ENCODE results near the gene TANGO6. TPM values are rescaled to one million over a fixed set of nuclear protein-coding genes. Genes with fewer than 3 reads are reported as not detected.

The TANGO6 gene
- total RNA-seq, 1 donor from 2014 or later, result 12.5 TPM

DNA sequence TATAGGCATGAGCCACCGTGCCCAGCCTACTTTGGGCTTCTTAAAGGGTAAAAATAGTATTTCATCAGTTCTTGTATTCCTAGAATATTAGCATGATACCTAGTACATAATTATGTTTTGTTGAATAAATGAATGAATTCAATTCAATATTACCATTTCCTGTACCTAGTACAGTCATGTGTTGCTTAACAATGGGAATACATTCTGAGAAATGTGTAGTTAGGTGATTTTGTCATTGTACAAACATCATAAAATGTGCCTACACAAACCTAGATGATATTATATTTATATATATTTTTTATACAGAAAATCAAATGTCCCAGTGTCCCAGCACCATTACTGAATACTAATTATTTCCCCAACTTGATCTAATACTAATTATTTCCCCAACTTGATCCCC lies 176.5 kb downstream of the TANGO6 start:
- H3K9ac ChIP-seq (ENCODE audit: low read depth in 1 of 3, low read length in 3 of 3), result no peak overlapping the region
- no peak overlapping the region for H3K27ac ChIP-seq (ENCODE audit: low read depth, low read length)
- no peaks in the 10 kb centered on the region for H3K9me3 ChIP-seq (ENCODE audit: control insufficient read depth in 3 of 3, low read length in 3 of 3)
- no peak overlapping the region for H3K4me3 ChIP-seq (ENCODE audit: low read length in 3 of 3)
- peaks cover 3 to 5% (median 3%) of the 10 kb centered on the region in 3 donors for H3K36me3 ChIP-seq (ENCODE audit: control insufficient read depth in 3 of 3, insufficient read depth in 3 of 3, low read length in 3 of 3)
- H3K4me1 ChIP-seq (ENCODE audit: control insufficient read depth in 3 of 3, insufficient read depth in 3 of 3, low read length in 3 of 3), result no peaks in the 10 kb centered on the region
- H3K27me3 ChIP-seq (ENCODE audit: control insufficient read depth in 3 of 3, insufficient read depth in 3 of 3, low read length in 3 of 3), result no peaks in the 10 kb centered on the region

DNA sequence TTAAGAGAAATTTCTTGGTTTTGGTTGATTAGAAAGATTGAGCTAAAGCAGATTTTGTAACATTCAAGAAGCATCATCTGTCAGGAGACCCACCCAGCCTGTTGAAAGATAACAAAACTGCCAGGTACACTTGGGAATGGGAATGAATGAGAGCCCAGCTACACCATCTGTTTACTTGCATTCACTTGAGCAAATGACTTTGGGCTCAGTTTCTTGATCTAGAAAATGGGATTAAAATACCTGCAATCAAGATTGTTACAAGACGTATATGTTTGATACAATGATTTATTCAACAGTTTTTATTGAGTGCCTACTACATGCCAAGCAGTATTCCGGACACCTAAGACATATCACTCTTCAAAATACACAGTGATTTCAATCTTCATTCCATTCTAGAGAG lies 185.8 kb downstream of the TANGO6 start:
- no peaks in the 10 kb centered on the region for H3K4me1 ChIP-seq (ENCODE audit: control insufficient read depth in 3 of 3, insufficient read depth in 3 of 3, low read length in 3 of 3)
- peaks cover 0 to 5% (median 3%) of the 10 kb centered on the region in 3 donors for H3K36me3 ChIP-seq (ENCODE audit: control insufficient read depth in 3 of 3, insufficient read depth in 3 of 3, low read length in 3 of 3)
- H3K9ac ChIP-seq (ENCODE audit: low read depth in 1 of 3, low read length in 3 of 3), result no peak overlapping the region
- H3K27ac ChIP-seq (ENCODE audit: low read depth, low read length), result no peak overlapping the region
- H3K27me3 ChIP-seq (ENCODE audit: control insufficient read depth in 3 of 3, insufficient read depth in 3 of 3, low read length in 3 of 3), result no peaks in the 10 kb centered on the region
- H3K4me3 ChIP-seq (ENCODE audit: low read length in 3 of 3), result no peak overlapping the region
- H3K9me3 ChIP-seq (ENCODE audit: control insufficient read depth in 3 of 3, low read length in 3 of 3), result no peaks in the 10 kb centered on the region

DNA sequence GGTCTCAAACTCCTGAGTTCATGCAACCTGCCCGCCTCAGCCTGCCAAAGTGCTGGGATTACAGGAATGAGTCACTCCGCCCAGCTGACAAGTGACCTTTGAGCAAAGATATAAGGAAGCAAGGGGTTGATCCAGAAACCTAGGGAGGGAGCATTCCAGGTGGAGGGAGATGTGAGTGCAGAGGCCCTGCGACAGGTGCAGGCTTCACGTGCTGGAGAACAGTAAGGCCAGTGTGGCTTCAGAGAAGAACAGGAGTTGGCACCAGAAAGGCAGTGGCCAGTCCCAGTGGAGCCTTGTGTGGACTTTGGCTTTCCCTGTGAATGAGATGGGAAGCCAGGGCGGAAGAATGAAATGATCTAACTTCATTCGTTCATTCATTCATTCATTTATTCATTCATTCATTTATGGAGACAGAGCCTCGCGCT lies 188.6 kb downstream of the TANGO6 start:
- Histone ChIP-seq H3K9ac (ENCODE audit: low read depth in 1 of 3, low read length in 3 of 3) (no peak overlapping the region), H3K36me3 (ENCODE audit: control insufficient read depth in 3 of 3, insufficient read depth in 3 of 3, low read length in 3 of 3) (peaks cover 0 to 7% (median 4%) of the 10 kb centered on the region in 3 donors), H3K4me3 (ENCODE audit: low read length in 3 of 3) (no peak overlapping the region), H3K27me3 (ENCODE audit: control insufficient read depth in 3 of 3, insufficient read depth in 3 of 3, low read length in 3 of 3) (no peaks in the 10 kb centered on the region), H3K27ac (ENCODE audit: low read depth, low read length) (no peak overlapping the region), H3K9me3 (ENCODE audit: control insufficient read depth in 3 of 3, low read length in 3 of 3) (no peaks in the 10 kb centered on the region), H3K4me1 (ENCODE audit: control insufficient read depth in 3 of 3, insufficient read depth in 3 of 3, low read length in 3 of 3) (no peaks in the 10 kb centered on the region)

DNA sequence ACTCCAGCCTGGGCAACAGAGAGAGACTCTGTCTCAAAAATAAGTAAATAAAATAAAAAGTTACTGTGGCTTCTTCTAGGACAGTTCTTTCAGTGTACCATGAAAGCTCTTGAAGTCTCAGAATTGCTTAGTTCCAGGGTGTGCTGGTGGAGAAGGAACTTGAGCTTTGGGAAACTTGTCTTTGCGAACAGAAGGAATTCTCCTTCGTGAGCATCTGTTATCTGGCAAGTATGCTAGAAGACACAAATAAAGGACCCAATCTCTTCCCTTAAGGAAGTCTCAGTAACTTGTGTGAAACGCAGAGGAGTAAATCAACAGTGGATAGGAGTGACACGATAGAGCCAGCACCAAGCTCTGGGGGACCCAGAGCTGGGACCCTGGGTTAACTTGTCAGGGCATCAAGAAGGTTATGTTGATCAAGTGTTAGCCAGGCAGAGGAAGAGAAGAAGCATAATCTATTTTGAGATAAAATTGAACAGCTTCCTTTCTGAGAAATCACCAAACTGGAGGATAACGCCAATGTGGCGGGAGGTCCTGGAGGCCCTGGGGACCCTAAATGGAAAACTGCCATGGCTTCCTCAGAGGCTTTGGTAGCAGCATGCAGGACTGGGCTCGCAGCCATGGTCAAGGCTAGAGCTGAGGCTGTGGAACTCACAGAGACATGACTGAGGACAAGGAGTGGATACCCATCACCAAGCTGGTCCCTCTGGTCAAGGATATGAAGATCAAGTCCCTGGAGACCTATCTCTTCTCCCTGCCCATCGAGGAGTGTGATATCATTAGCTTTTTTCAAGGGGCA lies 190.0 kb downstream of the TANGO6 start:
- no peak overlapping the region for H3K27ac ChIP-seq (ENCODE audit: low read depth, low read length)
- no peaks in the 10 kb centered on the region for H3K4me1 ChIP-seq (ENCODE audit: control insufficient read depth in 3 of 3, insufficient read depth in 3 of 3, low read length in 3 of 3)
- no peaks in the 10 kb centered on the region for H3K9me3 ChIP-seq (ENCODE audit: control insufficient read depth in 3 of 3, low read length in 3 of 3)
- peaks cover 0 to 7% (median 4%) of the 10 kb centered on the region in 3 donors for H3K36me3 ChIP-seq (ENCODE audit: control insufficient read depth in 3 of 3, insufficient read depth in 3 of 3, low read length in 3 of 3)
- H3K27me3 ChIP-seq (ENCODE audit: control insufficient read depth in 3 of 3, insufficient read depth in 3 of 3, low read length in 3 of 3), result no peaks in the 10 kb centered on the region
- no peak overlapping the region for H3K4me3 ChIP-seq (ENCODE audit: low read length in 3 of 3)
- H3K9ac ChIP-seq (ENCODE audit: low read depth in 1 of 3, low read length in 3 of 3), result no peak overlapping the region

DNA sequence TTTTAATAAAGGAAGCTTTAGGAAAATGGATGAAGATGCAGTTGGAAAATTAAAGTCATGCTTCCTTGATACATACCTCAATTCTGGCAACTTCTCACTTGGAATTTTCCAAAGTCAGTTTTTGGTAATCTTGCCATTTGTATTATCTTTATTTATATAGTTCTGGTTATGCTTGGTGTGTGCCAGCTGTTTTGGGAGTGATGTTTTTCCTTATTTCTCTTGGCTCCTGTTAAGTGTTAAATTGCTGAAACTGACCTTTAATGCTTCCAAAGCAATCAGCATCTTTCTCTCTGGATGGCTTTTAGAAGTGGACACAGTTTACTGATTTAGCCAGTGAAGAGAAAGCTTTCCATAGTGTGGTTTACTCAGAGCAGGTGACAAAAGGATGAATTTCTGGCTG lies 192.0 kb downstream of the TANGO6 start:
- Histone ChIP-seq H3K9me3 (ENCODE audit: control insufficient read depth in 3 of 3, low read length in 3 of 3) (no peaks in the 10 kb centered on the region), H3K4me1 (ENCODE audit: control insufficient read depth in 3 of 3, insufficient read depth in 3 of 3, low read length in 3 of 3) (no peaks in the 10 kb centered on the region), H3K27me3 (ENCODE audit: control insufficient read depth in 3 of 3, insufficient read depth in 3 of 3, low read length in 3 of 3) (no peaks in the 10 kb centered on the region), H3K27ac (ENCODE audit: low read depth, low read length) (no peak overlapping the region), H3K9ac (ENCODE audit: low read depth in 1 of 3, low read length in 3 of 3) (no peak overlapping the region), H3K4me3 (ENCODE audit: low read length in 3 of 3) (no peak overlapping the region), H3K36me3 (ENCODE audit: control insufficient read depth in 3 of 3, insufficient read depth in 3 of 3, low read length in 3 of 3) (peaks cover 0 to 12% (median 7%) of the 10 kb centered on the region in 3 donors)

DNA sequence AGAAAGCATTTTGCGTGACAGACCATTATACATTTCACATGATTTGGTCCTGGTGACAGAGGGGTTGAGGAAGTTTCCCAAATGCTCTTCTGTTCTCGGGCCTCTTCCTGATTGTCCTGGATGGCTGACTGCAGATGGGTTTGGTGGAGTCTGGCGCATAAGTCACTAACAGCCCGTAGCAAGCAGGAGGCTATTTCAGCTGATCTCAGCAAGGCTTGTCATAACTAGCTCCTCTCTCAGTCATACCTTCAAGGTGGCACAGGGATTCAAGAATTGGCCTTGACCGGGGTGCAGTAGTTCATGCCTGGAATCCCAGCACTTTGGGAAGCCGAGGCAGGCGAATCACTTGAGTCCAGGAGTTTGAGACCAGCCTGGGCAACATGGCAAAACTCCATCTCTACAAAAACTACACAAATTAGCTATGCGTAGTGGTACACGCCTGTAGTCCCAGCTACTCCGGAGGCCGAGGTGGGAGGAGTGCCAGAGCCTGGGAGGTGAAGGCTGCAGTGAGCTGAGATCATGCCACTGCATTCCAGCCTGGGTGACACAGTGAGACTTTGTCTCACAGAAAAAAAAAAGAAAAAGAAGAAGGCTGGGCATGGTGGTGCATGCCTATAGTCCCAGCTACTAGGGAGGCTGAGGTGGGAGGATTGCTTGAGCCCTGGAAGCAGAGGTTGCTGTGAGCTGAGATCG lies 193.2 kb downstream of the TANGO6 start:
- Histone ChIP-seq H3K36me3 (ENCODE audit: control insufficient read depth in 3 of 3, insufficient read depth in 3 of 3, low read length in 3 of 3) (peaks cover 0 to 19% (median 12%) of the 10 kb centered on the region in 3 donors), H3K27ac (ENCODE audit: low read depth, low read length) (no peak overlapping the region), H3K4me3 (ENCODE audit: low read length in 3 of 3) (no peak overlapping the region), H3K27me3 (ENCODE audit: control insufficient read depth in 3 of 3, insufficient read depth in 3 of 3, low read length in 3 of 3) (no peaks in the 10 kb centered on the region), H3K4me1 (ENCODE audit: control insufficient read depth in 3 of 3, insufficient read depth in 3 of 3, low read length in 3 of 3) (no peaks in the 10 kb centered on the region), H3K9me3 (ENCODE audit: control insufficient read depth in 3 of 3, low read length in 3 of 3) (no peaks in the 10 kb centered on the region), H3K9ac (ENCODE audit: low read depth in 1 of 3, low read length in 3 of 3) (no peak overlapping the region)

DNA sequence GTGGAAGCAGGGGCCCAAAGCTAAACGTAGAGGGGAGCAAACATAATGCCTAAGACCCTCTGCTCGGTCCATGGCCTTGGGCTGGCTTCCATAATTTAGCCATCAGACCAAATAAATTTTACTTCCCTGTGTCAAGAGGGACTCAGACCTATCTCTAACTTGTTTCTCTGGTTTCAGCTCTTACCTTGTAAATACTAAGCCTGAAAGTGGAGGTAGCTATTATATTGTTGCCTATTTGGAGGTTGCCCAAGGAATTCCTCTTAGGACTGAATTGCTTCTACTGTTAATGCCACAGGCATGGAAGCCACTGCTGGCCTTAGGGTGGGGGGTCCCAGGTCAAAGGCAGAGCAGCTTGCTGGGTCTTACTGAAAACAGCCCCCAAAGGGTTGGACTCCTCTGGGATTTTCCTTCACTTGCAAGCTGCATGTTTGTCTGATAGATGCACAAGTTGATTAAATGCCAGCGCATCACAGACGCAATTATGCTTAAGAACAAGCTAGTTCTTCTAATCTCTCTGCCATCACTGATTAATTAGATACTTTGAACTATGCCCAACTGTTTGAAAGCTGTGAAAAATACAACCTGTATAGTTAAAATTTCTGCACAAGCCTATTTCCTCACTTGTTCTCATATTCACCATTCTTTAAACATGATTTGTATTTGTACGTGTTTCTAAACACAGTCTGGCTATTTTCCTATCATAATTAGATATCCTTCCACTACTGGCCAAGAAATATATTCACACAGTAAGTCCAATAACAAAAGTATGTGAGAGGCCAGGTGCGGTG lies 194.2 kb downstream of the TANGO6 start:
- H3K36me3 ChIP-seq (ENCODE audit: control insufficient read depth in 3 of 3, insufficient read depth in 3 of 3, low read length in 3 of 3), result peaks cover under 1 to 25% (median 16%) of the 10 kb centered on the region in 3 donors
- H3K27ac ChIP-seq (ENCODE audit: low read depth, low read length), result no peak overlapping the region
- H3K9me3 ChIP-seq (ENCODE audit: control insufficient read depth in 3 of 3, low read length in 3 of 3), result no peaks in the 10 kb centered on the region
- no peaks in the 10 kb centered on the region for H3K27me3 ChIP-seq (ENCODE audit: control insufficient read depth in 3 of 3, insufficient read depth in 3 of 3, low read length in 3 of 3)
- no peak overlapping the region for H3K9ac ChIP-seq (ENCODE audit: low read depth in 1 of 3, low read length in 3 of 3)
- H3K4me1 ChIP-seq (ENCODE audit: control insufficient read depth in 3 of 3, insufficient read depth in 3 of 3, low read length in 3 of 3), result no peaks in the 10 kb centered on the region
- H3K4me3 ChIP-seq (ENCODE audit: low read length in 3 of 3), result no peak overlapping the region

DNA sequence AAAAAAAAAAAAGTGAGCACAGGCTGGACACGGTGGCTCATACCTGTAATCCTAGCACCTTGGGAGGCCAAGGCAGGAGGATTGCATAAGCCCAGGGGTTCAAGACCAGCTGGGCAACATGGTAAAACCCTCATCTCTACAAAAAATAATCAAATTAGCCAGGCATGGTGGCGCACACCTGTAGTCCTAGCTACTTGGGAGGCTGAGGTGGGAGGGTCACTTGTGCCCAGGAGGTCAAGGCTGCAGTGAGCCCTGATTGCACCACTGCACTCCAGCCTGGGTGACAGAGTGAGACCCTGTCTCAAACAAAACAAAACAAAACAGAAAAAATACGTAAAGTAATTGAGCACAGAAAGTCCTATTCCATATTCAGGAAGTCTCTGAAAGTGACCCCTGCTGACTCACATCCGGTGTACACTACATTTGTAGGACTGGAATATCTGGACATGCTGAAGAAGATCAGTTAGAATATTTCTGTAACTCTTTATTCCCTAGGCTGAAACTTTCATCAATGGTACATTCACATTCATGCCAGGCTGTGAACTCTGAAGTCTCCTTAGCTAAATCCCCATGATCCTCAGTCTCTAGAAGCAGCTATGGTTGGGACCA lies 196.1 kb downstream of the TANGO6 start:
- Histone ChIP-seq H3K4me1 (ENCODE audit: control insufficient read depth in 3 of 3, insufficient read depth in 3 of 3, low read length in 3 of 3) (no peaks in the 10 kb centered on the region), H3K4me3 (ENCODE audit: low read length in 3 of 3) (no peak overlapping the region), H3K36me3 (ENCODE audit: control insufficient read depth in 3 of 3, insufficient read depth in 3 of 3, low read length in 3 of 3) (peaks cover 3 to 20% (median 14%) of the 10 kb centered on the region in 3 donors), H3K27ac (ENCODE audit: low read depth, low read length) (no peak overlapping the region), H3K9me3 (ENCODE audit: control insufficient read depth in 3 of 3, low read length in 3 of 3) (no peaks in the 10 kb centered on the region), H3K27me3 (ENCODE audit: control insufficient read depth in 3 of 3, insufficient read depth in 3 of 3, low read length in 3 of 3) (no peaks in the 10 kb centered on the region), H3K9ac (ENCODE audit: low read depth in 1 of 3, low read length in 3 of 3) (no peak overlapping the region)

DNA sequence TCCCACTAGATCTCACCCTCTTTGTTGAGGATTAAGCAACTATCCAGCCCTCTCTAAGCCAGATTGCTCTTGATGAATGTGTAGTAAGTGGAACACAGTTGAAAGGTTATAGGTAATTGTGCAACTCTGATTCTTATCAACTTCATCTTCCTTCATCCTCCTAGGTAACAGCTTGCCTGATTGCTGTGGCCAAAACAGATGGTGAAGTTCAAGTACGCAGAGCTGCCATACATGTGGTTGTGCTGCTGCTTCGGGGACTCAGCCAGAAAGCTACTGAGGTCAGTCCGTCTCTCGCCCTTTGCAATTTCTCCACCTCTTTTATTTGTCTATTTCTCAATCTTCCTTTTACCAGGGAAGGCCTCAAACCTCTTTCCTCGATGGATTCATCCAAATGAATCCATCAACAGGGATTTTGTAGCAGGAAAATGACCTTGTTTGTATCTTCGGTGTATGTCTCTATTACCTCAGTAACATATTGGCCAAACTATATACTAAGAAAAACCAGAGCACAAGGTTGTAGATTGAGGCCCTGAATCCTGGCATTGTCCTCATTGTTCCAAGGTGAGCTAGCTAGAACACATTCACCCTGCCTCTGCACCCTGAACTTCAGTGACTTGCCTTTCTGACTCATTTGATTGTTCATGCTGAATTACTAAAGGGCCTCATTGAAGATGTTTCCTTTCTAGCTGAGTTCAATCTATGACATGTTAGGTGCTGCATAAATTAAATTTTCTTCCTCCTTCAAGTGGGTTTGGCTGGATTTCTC lies 197.0 kb downstream of the TANGO6 start:
- no peaks in the 10 kb centered on the region for H3K4me1 ChIP-seq (ENCODE audit: control insufficient read depth in 3 of 3, insufficient read depth in 3 of 3, low read length in 3 of 3)
- no peak overlapping the region for H3K27ac ChIP-seq (ENCODE audit: low read depth, low read length)
- H3K4me3 ChIP-seq (ENCODE audit: low read length in 3 of 3), result no peak overlapping the region
- H3K36me3 ChIP-seq (ENCODE audit: control insufficient read depth in 3 of 3, insufficient read depth in 3 of 3, low read length in 3 of 3), result peaks cover 3 to 20% (median 15%) of the 10 kb centered on the region in 3 donors
- H3K9ac ChIP-seq (ENCODE audit: low read depth in 1 of 3, low read length in 3 of 3), result no peak overlapping the region
- H3K27me3 ChIP-seq (ENCODE audit: control insufficient read depth in 3 of 3, insufficient read depth in 3 of 3, low read length in 3 of 3), result no peaks in the 10 kb centered on the region
- H3K9me3 ChIP-seq (ENCODE audit: control insufficient read depth in 3 of 3, low read length in 3 of 3), result no peaks in the 10 kb centered on the region
